Posterior vena cava (tissue), 2 donors: ENCODE data around the gene TNNI3K. TPM values are rescaled to one million over a fixed set of nuclear protein-coding genes. Genes with fewer than 3 reads are reported as not detected.
A peak's percentile ranks its signal among the peaks of the same experiment; 100 is the strongest.

Experiments
- DNase-seq: peaks from one replicate; pipeline ENCODE4 v3.0.0-alpha.2; 2020; ENCODE audit warnings: low spot score
- intact Hi-C, 2 donors: fragments of 100-400 bp; cut with DNase I; formaldehyde crosslinking; loops; one replicate each; pipeline versions ENCODE4 v1.14.1 to v1.14.2; 2022 to 2023
- total RNA-seq, 2 donors: library from RNA; stranded (reverse); fragmentation: NEBNext Ultra II Directional; extraction: Animal tissue kit (Norgen Biotek cat#: 25700); gene quantifications; one replicate each; pipeline ENCODE4 v1.2.1, GENCODE V29; 2021
- donor health status: DM: yes; HTN: yes; CAD: no.
- donor health status: DM: yes; HTN: yes; CAD: no.

TNNI3K gene
- total RNA-seq, 2 donors from 2014 or later: 5.2 to 6.4 TPM

- intact Hi-C loops: no loop called here
- no peak for DNase-seq
Observed at GRCh38 chr1:74266001-74266400, 30.8 kb downstream of the TNNI3K start.

- DNase-seq: no peak
- intact Hi-C loops: no loop called here
Observed at GRCh38 chr1:74271503-74271902, 36.3 kb downstream of the TNNI3K start.

GRCh38 chr1:74280642-74281396 lies 45.6 kb downstream of the TNNI3K start:
- no peak for DNase-seq
- intact Hi-C loops: loop anchor here in 1 of 2 donors (1.0 kb wide), 1 partner anchor 23 kb away; no protein-coding TSS in a partner anchor

GRCh38 chr1:74286414-74286813 lies 51.2 kb downstream of the TNNI3K start:
- DNase-seq: peak; percentile 56
- intact Hi-C loops: no loop called here

- DNase-seq: no peak
- intact Hi-C loops: no loop called here
Observed at GRCh38 chr1:74314438-74314837, 79.3 kb downstream of the TNNI3K start.

GRCh38 chr1:74316302-74316701 lies 81.1 kb downstream of the TNNI3K start:
- intact Hi-C loops: no loop called here
- DNase-seq: no peak

- intact Hi-C loops: no loop called here
Observed at GRCh38 chr1:74317663-74318062, 82.5 kb downstream of the TNNI3K start.

GRCh38 chr1:74323937-74324473 lies 88.8 kb downstream of the TNNI3K start:
- intact Hi-C loops: no loop called here
- no peak for DNase-seq

More at GRCh38 chr1:74317663-74318062, 82.5 kb downstream of the TNNI3K start:
- DNase-seq: no peak

- intact Hi-C loops: no loop called here
Observed at GRCh38 chr1:74324684-74325448, 89.7 kb downstream of the TNNI3K start.

GRCh38 chr1:74328851-74329250 lies 93.7 kb downstream of the TNNI3K start:
- intact Hi-C loops: no loop called here
- no peak for DNase-seq

More at GRCh38 chr1:74324684-74325448, 89.7 kb downstream of the TNNI3K start:
- no peak for DNase-seq

GRCh38 chr1:74333244-74333643 lies 98.1 kb downstream of the TNNI3K start:
- no peak for DNase-seq
- intact Hi-C loops: no loop called here

GRCh38 chr1:74334147-74334546 lies 99.0 kb downstream of the TNNI3K start:
- intact Hi-C loops: no loop called here
- DNase-seq: no peak

- intact Hi-C loops: no loop called here
Observed at GRCh38 chr1:74340656-74341055, 105.5 kb downstream of the TNNI3K start.

GRCh38 chr1:74341702-74342339 lies 106.6 kb downstream of the TNNI3K start:
- no peak for DNase-seq
- intact Hi-C loops: no loop called here

More at GRCh38 chr1:74340656-74341055, 105.5 kb downstream of the TNNI3K start:
- no peak for DNase-seq

- intact Hi-C loops: no loop called here
- DNase-seq: no peak
Observed at GRCh38 chr1:74343216-74343615, 108.0 kb downstream of the TNNI3K start.

GRCh38 chr1:74344387-74344786 lies 109.2 kb downstream of the TNNI3K start:
- no peak for DNase-seq
- intact Hi-C loops: no loop called here

GRCh38 chr1:74356493-74356892 lies 121.3 kb downstream of the TNNI3K start:
- no peak for DNase-seq
- intact Hi-C loops: no loop called here

GRCh38 chr1:74357150-74357549 lies 122.0 kb downstream of the TNNI3K start:
- intact Hi-C loops: no loop called here
- no peak for DNase-seq

- no peak for DNase-seq
- intact Hi-C loops: no loop called here
Observed at GRCh38 chr1:74357756-74358155, 122.6 kb downstream of the TNNI3K start.

- DNase-seq: no peak
- intact Hi-C loops: no loop called here
Observed at GRCh38 chr1:74362691-74363090, 127.5 kb downstream of the TNNI3K start.
